Endothelial cell of umbilical vein (primary cell): ENCODE results near the gene ELAVL1. TPM values are rescaled to one million over a fixed set of nuclear protein-coding genes. Genes with fewer than 3 reads are reported as not detected.

Experiments used
- BruUV-seq: library from RNA; stranded (reverse); fragments of 400-500 nt; replicated peaks from 2 replicates; lab custom pipeline; 2021; lab: Mats Ljungman, UMichigan
- CTCF ChIA-PET: fragments of 300-600, 350-600 bp; sonication (Branson Sonifier 250); formaldehyde crosslinking; loops from one replicate; lab custom pipeline; 2021; ENCODE audit warnings: antibody characterized with exemption, inconsistent platforms; lab: Charles Lee
- POLR2A ChIA-PET: fragments of 300-600, 350-600 bp; sonication (Branson Sonifier 250); formaldehyde crosslinking; loops from one replicate; lab custom pipeline; 2021; ENCODE audit warnings: antibody characterized with exemption, inconsistent platforms; lab: Charles Lee
- DNase-seq: peaks from one replicate; pipeline ENCODE4 v3.0.0-alpha.2; 2011; ENCODE audit warnings: low read depth, low spot score
- FAIRE-seq: peaks from 2 replicates; lab custom pipeline; 2011; peaks lifted over from hg19 to GRCh38; lab: Jason Lieb, UNC
- H2AFZ ChIP-seq: 2 replicates; pipeline ENCODE4 v1.6.0; 2012; ENCODE audit warnings: low read depth, low read length, control low read depth, inconsistent platforms
- H3K27ac ChIP-seq: 2 replicates; pipeline ENCODE4 v1.5.1; 2011; ENCODE audit warnings: low read depth, mild to moderate bottlenecking, control low read depth, low read length, moderate library complexity; ENCODE audit not compliant: insufficient read depth
- H3K27me3 ChIP-seq, 2 experiments: 2 replicates each; pipeline versions ENCODE4 v1.6.0 to v1.6.1; 2011; ENCODE audit warnings: low read length in 2 of 2, mixed read lengths in 1 of 2; ENCODE audit not compliant: control insufficient read depth in 2 of 2, insufficient read depth in 2 of 2
- H3K36me3 ChIP-seq, 2 experiments: 2 replicates in 1 of 2; 3 replicates in 1 of 2; pipeline ENCODE4 v1.5.1; 2011; ENCODE audit warnings: low read length in 2 of 2, mild to moderate bottlenecking in 1 of 2, moderate library complexity in 1 of 2; ENCODE audit not compliant: control insufficient read depth in 2 of 2, insufficient read depth in 2 of 2; ENCODE audit errors: extremely low read depth in 1 of 2
- H3K4me1 ChIP-seq: 3 replicates; pipeline ENCODE4 v1.5.1; 2011; ENCODE audit warnings: mild to moderate bottlenecking, low read length; ENCODE audit not compliant: control insufficient read depth, insufficient read depth; ENCODE audit errors: extremely low read depth
- H3K4me2 ChIP-seq: 2 replicates; pipeline ENCODE4 v1.6.1; 2011; ENCODE audit warnings: low read length, control low read depth, mixed read lengths; ENCODE audit not compliant: insufficient read depth
- H3K4me3 ChIP-seq, 3 experiments: fragments of 200-600 bp in 1 of 3; sonication (generic), shearing (Covaris generic) in 1 of 3; replicated peaks in 1 of 3; 2 replicates each; pipeline ENCODE4 v1.5.1; 2011 to 2016; ENCODE audit warnings: control low read depth in 3 of 3, low read length in 3 of 3, mild to moderate bottlenecking in 2 of 3, inconsistent platforms in 1 of 3, low read depth in 1 of 3, moderate library complexity in 1 of 3; ENCODE audit not compliant: insufficient read depth in 1 of 3
- H3K79me2 ChIP-seq: 2 replicates; pipeline ENCODE4 v1.6.0; 2012; ENCODE audit warnings: low read length, inconsistent platforms; ENCODE audit not compliant: control insufficient read depth, insufficient read depth
- H3K9ac ChIP-seq: replicated peaks from 2 replicates; pipeline ENCODE3; 2011; ENCODE audit warnings: low read length, control low read depth; ENCODE audit not compliant: insufficient read depth; ENCODE audit errors: extremely low read depth
- H3K9me1 ChIP-seq: replicated peaks from 3 replicates; pipeline ENCODE4 v1.6.0; 2011; ENCODE audit warnings: mild to moderate bottlenecking, low read length; ENCODE audit not compliant: control insufficient read depth, insufficient read depth; ENCODE audit errors: extremely low read depth
- H3K9me3 ChIP-seq: replicated peaks from 2 replicates; pipeline ENCODE4 v1.5.1; 2012; ENCODE audit warnings: low read length, inconsistent platforms; ENCODE audit not compliant: control insufficient read depth, insufficient read depth
- H4K20me1 ChIP-seq: replicated peaks from 2 replicates; pipeline ENCODE3; 2011; ENCODE audit warnings: mild to moderate bottlenecking, low read length; ENCODE audit not compliant: control insufficient read depth, insufficient read depth; ENCODE audit errors: extremely low read depth
- EZH2 ChIP-seq: IDR thresholded peaks from 2 replicates; pipeline ENCODE4 v1.6.1; 2012; ENCODE audit warnings: borderline replicate concordance, low read depth, mild to moderate bottlenecking, moderate library complexity, low read length, inconsistent platforms; ENCODE audit not compliant: severe bottlenecking
- FOS ChIP-seq: IDR thresholded peaks from 2 replicates; pipeline ENCODE4 v1.6.1; 2011; ENCODE audit warnings: mild to moderate bottlenecking, low read length, moderate library complexity, borderline replicate concordance; ENCODE audit not compliant: insufficient read depth
- GATA2 ChIP-seq: IDR thresholded peaks from 2 replicates; pipeline ENCODE4 v1.7.0; 2011; ENCODE audit warnings: low read depth, mild to moderate bottlenecking, moderate library complexity, mixed read lengths, low read length; ENCODE audit not compliant: insufficient read length, insufficient read depth
- JUN ChIP-seq: IDR thresholded peaks from 2 replicates; pipeline ENCODE4 v1.6.1; 2011; ENCODE audit warnings: borderline replicate concordance, low read depth; ENCODE audit not compliant: insufficient read length, insufficient read depth
- MAX ChIP-seq: IDR thresholded peaks from 2 replicates; pipeline ENCODE4 v1.6.1; 2011; ENCODE audit not compliant: insufficient read depth, insufficient read length
- MYC ChIP-seq: IDR thresholded peaks from one replicate; pipeline ENCODE4 v1.6.1; 2011; ENCODE audit warnings: mild to moderate bottlenecking, low read depth, low read length
- POLR2A ChIP-seq: IDR thresholded peaks from 2 replicates; pipeline ENCODE4 v1.6.1; 2012; ENCODE audit warnings: low read depth, mild to moderate bottlenecking, control low read depth, low read length
- POLR2AphosphoS5 ChIP-seq: IDR thresholded peaks from 2 replicates; pipeline ENCODE4 v1.6.1; 2012; ENCODE audit warnings: low read depth, mild to moderate bottlenecking, control low read depth, low read length, moderate library complexity; ENCODE audit not compliant: insufficient read depth
- dilution Hi-C: fragments of 300-500 bp; cut with MboI; formaldehyde crosslinking; loops from one replicate; pipeline ENCODE4 v1.15.0; 2019; ENCODE audit warnings: low sequenced_read_pairs; ENCODE audit not compliant: extremely low pct_ligation_motif_present
- intact Hi-C: fragments of 100-400 bp; cut with micrococcal nuclease; formaldehyde crosslinking; loops from one replicate; pipeline ENCODE4 v1.10.0; 2022
- polyA plus RNA-seq, 4 experiments: library from polyadenylated mRNA; depleted of rRNA in 3 of 4; stranded (reverse) in 3 of 4; unstranded in 1 of 4; fragments of >200 nt; gene quantifications; 2 replicates each; pipeline versions ENCODE4 v1.2.1 to v1.2.3, GENCODE V29; 2011 to 2012; ENCODE audit warnings: missing spikeins in 1 of 4
- total RNA-seq: library from RNA; stranded (reverse); gene quantifications from 2 replicates; pipeline ENCODE4 v1.2.3, GENCODE V29; 2021

ELAVL1 gene
- total and polyA plus RNA-seq, 2 donors (not counting 3 experiments of a cell fraction or from before 2014, with no cell fraction given), result 46.8 to 134 TPM

GRCh38 chr19:7982651-7983099 lies 22.8 kb downstream of the ELAVL1 start:
- H3K27me3 ChIP-seq, result no peaks in the 10 kb centered on the region
- no TSS peak for BruUV-seq
- no peak for FAIRE-seq
- no peak overlapping the region for H3K4me2 ChIP-seq
- H3K9me1 ChIP-seq, result no peaks in the 10 kb centered on the region
- H4K20me1 ChIP-seq, result no peaks in the 10 kb centered on the region
- no peaks in the 10 kb centered on the region for H3K9me3 ChIP-seq
- DNase-seq, result no peak
- H3K4me1 ChIP-seq, result peaks cover 8% of the 10 kb centered on the region
- POLR2A ChIA-PET, result no interaction called here
- peaks cover 49% of the 10 kb centered on the region for H3K79me2 ChIP-seq
- no peak overlapping the region for H3K27ac ChIP-seq
- no peak overlapping the region for H3K4me3 ChIP-seq
- peaks cover 4 to 64% of the 10 kb centered on the region in 2 experiments for H3K36me3 ChIP-seq
- TF ChIP-seq EZH2, result no peak
- TF ChIP-seq MAX, result no peak
- no peak for TF ChIP-seq FOS
- TF ChIP-seq MYC, result no peak
- no peak for TF ChIP-seq POLR2AphosphoS5
- no peak for TF ChIP-seq POLR2A
- no peak for TF ChIP-seq GATA2
- no peak for TF ChIP-seq JUN
- dilution Hi-C loops (no loop called here), intact Hi-C loops (no loop called here)
- no peak overlapping the region for H3K9ac ChIP-seq
- H2AFZ ChIP-seq, result no peak overlapping the region
- CTCF ChIA-PET, result interaction anchor here (1.0 to 1.6 kb wide), 3 partner anchors 12 to 38 kb away, joined by 3 to 5 read pairs (median 4); no protein-coding TSS in a partner anchor

GRCh38 chr19:7982103-7982502 lies 23.3 kb downstream of the ELAVL1 start:
- Histone ChIP-seq H2AFZ (no peak overlapping the region), H3K4me1 (peaks cover 3% of the 10 kb centered on the region), H3K36me3 (peaks cover 7 to 65% of the 10 kb centered on the region in 2 experiments), H3K9ac (no peak overlapping the region), H3K27ac (no peak overlapping the region), H3K27me3 (no peaks in the 10 kb centered on the region), H3K9me3 (no peaks in the 10 kb centered on the region), H3K9me1 (no peaks in the 10 kb centered on the region), H3K4me2 (no peak overlapping the region), H4K20me1 (no peaks in the 10 kb centered on the region), H3K79me2 (peaks cover 44% of the 10 kb centered on the region), H3K4me3 (no peak overlapping the region)
- DNase-seq, result no peak
- intact Hi-C loops, result no loop called here
- no peak for FAIRE-seq
- no peak for TF ChIP-seq MYC
- TF ChIP-seq FOS, result no peak
- no peak for TF ChIP-seq MAX
- TF ChIP-seq GATA2, result no peak
- dilution Hi-C loops, result no loop called here
- ChIA-PET CTCF (interaction anchor here (1.2 to 1.6 kb wide), 2 partner anchors 11 to 38 kb away, joined by 3 to 5 read pairs; no protein-coding TSS in a partner anchor), POLR2A (no interaction called here)
- BruUV-seq, result no TSS peak
